ENCODE measurements around the gene MAPKAPK2.

DNA sequence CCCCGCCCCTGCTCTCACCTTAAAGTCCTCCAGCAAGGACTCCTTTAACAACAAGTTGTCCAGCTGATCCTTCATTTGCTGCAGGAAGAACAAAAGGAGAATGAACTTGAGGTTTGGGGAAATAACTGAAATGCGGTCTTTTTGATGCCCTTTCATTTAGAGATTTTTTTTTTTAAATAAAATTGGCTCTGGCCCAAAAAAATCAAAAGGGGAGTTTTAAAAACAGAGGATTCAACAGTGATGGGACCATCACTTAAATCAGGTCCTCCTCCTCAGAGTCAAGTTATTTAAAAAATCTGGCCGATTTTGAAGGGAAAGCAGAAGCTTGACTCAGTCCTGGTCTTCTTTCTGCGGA, 86.6 kb downstream of the MAPKAPK2 start:
- TF ChIP-seq, protein P1, sequence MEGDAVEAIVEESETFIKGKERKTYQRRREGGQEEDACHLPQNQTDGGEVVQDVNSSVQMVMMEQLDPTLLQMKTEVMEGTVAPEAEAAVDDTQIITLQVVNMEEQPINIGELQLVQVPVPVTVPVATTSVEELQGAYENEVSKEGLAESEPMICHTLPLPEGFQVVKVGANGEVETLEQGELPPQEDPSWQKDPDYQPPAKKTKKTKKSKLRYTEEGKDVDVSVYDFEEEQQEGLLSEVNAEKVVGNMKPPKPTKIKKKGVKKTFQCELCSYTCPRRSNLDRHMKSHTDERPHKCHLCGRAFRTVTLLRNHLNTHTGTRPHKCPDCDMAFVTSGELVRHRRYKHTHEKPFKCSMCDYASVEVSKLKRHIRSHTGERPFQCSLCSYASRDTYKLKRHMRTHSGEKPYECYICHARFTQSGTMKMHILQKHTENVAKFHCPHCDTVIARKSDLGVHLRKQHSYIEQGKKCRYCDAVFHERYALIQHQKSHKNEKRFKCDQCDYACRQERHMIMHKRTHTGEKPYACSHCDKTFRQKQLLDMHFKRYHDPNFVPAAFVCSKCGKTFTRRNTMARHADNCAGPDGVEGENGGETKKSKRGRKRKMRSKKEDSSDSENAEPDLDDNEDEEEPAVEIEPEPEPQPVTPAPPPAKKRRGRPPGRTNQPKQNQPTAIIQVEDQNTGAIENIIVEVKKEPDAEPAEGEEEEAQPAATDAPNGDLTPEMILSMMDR (IDR thresholded peaks at IDR 0.05), result no peak
- TF ChIP-seq ZFX (IDR thresholded peaks at IDR 0.05; ENCODE audit: borderline replicate concordance), result no peak

All from 22Rv1 (cell line).